Adrenal gland (tissue), 5 donors: ENCODE results near the gene CHST11.

ENCODE experiments used
- CTCF ChIP-seq, 6 experiments: fragments of 450-650 bp in 4 of 6; fragments of 200-600 bp in 2 of 6; sonication (generic) in 1 of 6; IDR thresholded peaks; 1 replicate in 5 of 6; 2 replicates in 1 of 6; pipeline versions ENCODE4 v1.5.1 to v1.8.0; 2016 to 2021; ENCODE audit warnings: antibody characterized with exemption in 6 of 6, mild to moderate bottlenecking in 2 of 6, moderate library complexity in 1 of 6
- POLR2A ChIP-seq, 2 donors: fragments of 450-650 bp; IDR thresholded peaks; one replicate each; pipeline ENCODE4 v1.6.1; 2017; ENCODE audit warnings: antibody characterized with exemption in 2 of 2, mild to moderate bottlenecking in 2 of 2, moderate library complexity in 1 of 2
- donor health status: DM: no; HTN: no; CAD: no.

DNA sequence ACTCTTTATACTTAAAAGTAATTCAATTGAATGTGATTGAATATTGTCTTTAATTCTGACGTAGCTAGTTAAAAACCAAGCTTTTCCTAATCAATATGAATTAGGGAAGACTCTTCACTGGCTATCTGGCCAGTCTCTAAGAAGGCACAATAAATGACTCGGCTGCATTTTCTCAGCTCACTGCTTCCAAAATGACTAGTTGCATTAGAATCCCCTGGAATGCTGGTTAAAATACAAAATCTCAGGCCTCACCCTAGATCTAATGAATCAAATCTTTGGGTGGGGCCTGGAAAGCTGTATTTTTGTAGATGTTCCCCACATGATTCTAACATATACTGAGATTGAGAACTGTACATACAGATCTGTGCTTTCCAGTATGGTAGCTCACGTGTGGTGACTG is 242.1 kb downstream of the CHST11 start:
- TF ChIP-seq POLR2A (IDR thresholded peaks at IDR 0.05) (no peak), CTCF (IDR thresholded peaks at IDR 0.05) (no peak)
